SK-N-SH (cell line): Measurements from ENCODE around the gene GRIN2C.

ENCODE experiments used
- CTCF ChIP-seq: fragments of 200-600 bp; sonication (generic); IDR thresholded peaks from 2 replicates; pipeline ENCODE4 v1.6.1; 2017; ENCODE audit warnings: antibody characterized with exemption, mild to moderate bottlenecking, moderate library complexity
- ELF1 ChIP-seq: IDR thresholded peaks from 2 replicates; pipeline ENCODE4 v1.4.0; 2012
- EZH2phosphoT487 ChIP-seq: fragments of 200-600 bp; sonication (generic); IDR thresholded peaks from 2 replicates; pipeline ENCODE4 v1.6.1; 2017; ENCODE audit warnings: low read depth, mixed run types, mild to moderate bottlenecking, antibody characterized with exemption, moderate library complexity, borderline replicate concordance
- IRF3 ChIP-seq: fragments of 150-350 bp; IDR thresholded peaks from 2 replicates; pipeline ENCODE4 v1.6.1; 2016; ENCODE audit warnings: mild to moderate bottlenecking, low read depth, low read length
- JUND ChIP-seq: IDR thresholded peaks from 2 replicates; pipeline ENCODE4 v1.4.0; 2012
- NFIC ChIP-seq: IDR thresholded peaks from 2 replicates; pipeline ENCODE4 v1.4.0; 2012; ENCODE audit warnings: borderline replicate concordance
- NRF1 ChIP-seq: IDR thresholded peaks from 2 replicates; pipeline ENCODE4 v1.6.1; 2012; ENCODE audit warnings: low read depth, mild to moderate bottlenecking, low read length
- POLR2AphosphoS5 ChIP-seq: IDR thresholded peaks from 2 replicates; pipeline ENCODE4 v1.6.1; 2012; ENCODE audit warnings: low read depth, low read length
- RAD21 ChIP-seq: IDR thresholded peaks from 2 replicates; pipeline ENCODE4 v1.6.1; 2012; ENCODE audit warnings: mild to moderate bottlenecking, low read length
- RXRA ChIP-seq: IDR thresholded peaks from 2 replicates; pipeline ENCODE4 v1.4.0; 2012; ENCODE audit warnings: low read depth, mild to moderate bottlenecking, borderline replicate concordance
- TAF1 ChIP-seq: IDR thresholded peaks from 2 replicates; pipeline ENCODE4 v1.6.1; 2012; ENCODE audit warnings: low read depth, mild to moderate bottlenecking, low read length, moderate library complexity, borderline replicate concordance
- TF ChIP-seq, protein P1 (sequence below): IDR thresholded peaks from 2 replicates; pipeline ENCODE4 v1.6.1; 2012; ENCODE audit warnings: mild to moderate bottlenecking, low read depth, low read length, moderate library complexity

GRCh38 chr17:74903034-74903433 is 43.3 kb upstream of the GRIN2C start:
- TF ChIP-seq POLR2AphosphoS5, result no peak
- no peak for TF ChIP-seq NRF1
- no peak for TF ChIP-seq CTCF
- TF ChIP-seq, protein P1, sequence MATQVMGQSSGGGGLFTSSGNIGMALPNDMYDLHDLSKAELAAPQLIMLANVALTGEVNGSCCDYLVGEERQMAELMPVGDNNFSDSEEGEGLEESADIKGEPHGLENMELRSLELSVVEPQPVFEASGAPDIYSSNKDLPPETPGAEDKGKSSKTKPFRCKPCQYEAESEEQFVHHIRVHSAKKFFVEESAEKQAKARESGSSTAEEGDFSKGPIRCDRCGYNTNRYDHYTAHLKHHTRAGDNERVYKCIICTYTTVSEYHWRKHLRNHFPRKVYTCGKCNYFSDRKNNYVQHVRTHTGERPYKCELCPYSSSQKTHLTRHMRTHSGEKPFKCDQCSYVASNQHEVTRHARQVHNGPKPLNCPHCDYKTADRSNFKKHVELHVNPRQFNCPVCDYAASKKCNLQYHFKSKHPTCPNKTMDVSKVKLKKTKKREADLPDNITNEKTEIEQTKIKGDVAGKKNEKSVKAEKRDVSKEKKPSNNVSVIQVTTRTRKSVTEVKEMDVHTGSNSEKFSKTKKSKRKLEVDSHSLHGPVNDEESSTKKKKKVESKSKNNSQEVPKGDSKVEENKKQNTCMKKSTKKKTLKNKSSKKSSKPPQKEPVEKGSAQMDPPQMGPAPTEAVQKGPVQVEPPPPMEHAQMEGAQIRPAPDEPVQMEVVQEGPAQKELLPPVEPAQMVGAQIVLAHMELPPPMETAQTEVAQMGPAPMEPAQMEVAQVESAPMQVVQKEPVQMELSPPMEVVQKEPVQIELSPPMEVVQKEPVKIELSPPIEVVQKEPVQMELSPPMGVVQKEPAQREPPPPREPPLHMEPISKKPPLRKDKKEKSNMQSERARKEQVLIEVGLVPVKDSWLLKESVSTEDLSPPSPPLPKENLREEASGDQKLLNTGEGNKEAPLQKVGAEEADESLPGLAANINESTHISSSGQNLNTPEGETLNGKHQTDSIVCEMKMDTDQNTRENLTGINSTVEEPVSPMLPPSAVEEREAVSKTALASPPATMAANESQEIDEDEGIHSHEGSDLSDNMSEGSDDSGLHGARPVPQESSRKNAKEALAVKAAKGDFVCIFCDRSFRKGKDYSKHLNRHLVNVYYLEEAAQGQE, result no peak
- TF ChIP-seq EZH2phosphoT487, result no peak
- TF ChIP-seq IRF3, result no peak
- no peak for TF ChIP-seq ELF1
- no peak for TF ChIP-seq RXRA
- no peak for TF ChIP-seq NFIC
- no peak for TF ChIP-seq TAF1
- no peak for TF ChIP-seq RAD21
- TF ChIP-seq JUND, result no peak
